GM12872 (cell line): ENCODE measurements around the gene ARV1.

Experiments
- CTCF ChIP-seq: IDR thresholded peaks from 3 replicates; pipeline ENCODE4 v1.5.1; 2011; ENCODE audit warnings: low read depth, mild to moderate bottlenecking, low read length, moderate library complexity; ENCODE audit not compliant: insufficient read depth

ARV1 gene

GRCh38 chr1:231049121-231049979 lies 70.5 kb downstream of the ARV1 start:
- TF ChIP-seq CTCF, result no peak
